Thyroid gland (tissue), 4 donors: ENCODE results near the gene NME7.

Experiments
- POLR2A ChIP-seq, 2 donors: fragments of 450-650 bp; IDR thresholded peaks; one replicate each; pipeline ENCODE4 v1.6.1; 2017; ENCODE audit warnings: antibody characterized with exemption in 2 of 2, mild to moderate bottlenecking in 2 of 2, moderate library complexity in 1 of 2
- TF ChIP-seq, protein P1 (sequence below), 6 experiments: fragments of 200-600 bp in 3 of 6; fragments of 450-650 bp in 3 of 6; sonication (generic) in 3 of 6; IDR thresholded peaks; one replicate each; pipeline ENCODE4 v1.5.1; 2016 to 2019; ENCODE audit warnings: antibody characterized with exemption in 6 of 6, mild to moderate bottlenecking in 2 of 6, inconsistent platforms in 1 of 6, moderate library complexity in 1 of 6

DNA sequence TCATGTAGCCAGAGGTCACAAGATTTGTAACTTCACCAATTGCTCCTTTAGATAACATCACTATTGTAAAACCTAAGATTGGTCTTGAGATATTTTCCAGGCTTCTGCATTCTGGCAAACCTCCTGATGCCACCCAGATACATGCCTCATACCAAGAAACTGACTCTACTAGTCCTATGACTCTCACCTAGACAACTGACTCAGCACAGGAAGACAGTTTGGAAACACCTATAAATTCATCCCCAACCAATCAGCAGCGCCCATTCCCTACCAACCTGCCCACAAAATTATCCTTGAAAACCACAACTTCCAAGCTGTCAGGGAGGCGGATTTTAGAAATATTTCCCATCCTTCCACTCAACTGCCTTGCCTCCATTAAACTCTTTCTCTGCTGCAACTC is 2.6 kb downstream of the NME7 start:
- TF ChIP-seq POLR2A (IDR thresholded peaks at IDR 0.05), result no peak
- TF ChIP-seq, protein P1, sequence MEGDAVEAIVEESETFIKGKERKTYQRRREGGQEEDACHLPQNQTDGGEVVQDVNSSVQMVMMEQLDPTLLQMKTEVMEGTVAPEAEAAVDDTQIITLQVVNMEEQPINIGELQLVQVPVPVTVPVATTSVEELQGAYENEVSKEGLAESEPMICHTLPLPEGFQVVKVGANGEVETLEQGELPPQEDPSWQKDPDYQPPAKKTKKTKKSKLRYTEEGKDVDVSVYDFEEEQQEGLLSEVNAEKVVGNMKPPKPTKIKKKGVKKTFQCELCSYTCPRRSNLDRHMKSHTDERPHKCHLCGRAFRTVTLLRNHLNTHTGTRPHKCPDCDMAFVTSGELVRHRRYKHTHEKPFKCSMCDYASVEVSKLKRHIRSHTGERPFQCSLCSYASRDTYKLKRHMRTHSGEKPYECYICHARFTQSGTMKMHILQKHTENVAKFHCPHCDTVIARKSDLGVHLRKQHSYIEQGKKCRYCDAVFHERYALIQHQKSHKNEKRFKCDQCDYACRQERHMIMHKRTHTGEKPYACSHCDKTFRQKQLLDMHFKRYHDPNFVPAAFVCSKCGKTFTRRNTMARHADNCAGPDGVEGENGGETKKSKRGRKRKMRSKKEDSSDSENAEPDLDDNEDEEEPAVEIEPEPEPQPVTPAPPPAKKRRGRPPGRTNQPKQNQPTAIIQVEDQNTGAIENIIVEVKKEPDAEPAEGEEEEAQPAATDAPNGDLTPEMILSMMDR (IDR thresholded peaks at IDR 0.05), result no peak
